IPS-11a (cell line): ENCODE data around the gene MTUS2.
"Not testable (repeated sequence)": the region's sequence is repeated elsewhere in the genome, so short reads cannot be mapped to it uniquely, and the experiment has no call there.

Experiments used
- H3K4me3 ChIP-seq: one replicate; pipeline ENCODE4 v1.5.1; 2013; ENCODE audit warnings: low read depth, low read length, control low read depth

MTUS2 gene

DNA sequence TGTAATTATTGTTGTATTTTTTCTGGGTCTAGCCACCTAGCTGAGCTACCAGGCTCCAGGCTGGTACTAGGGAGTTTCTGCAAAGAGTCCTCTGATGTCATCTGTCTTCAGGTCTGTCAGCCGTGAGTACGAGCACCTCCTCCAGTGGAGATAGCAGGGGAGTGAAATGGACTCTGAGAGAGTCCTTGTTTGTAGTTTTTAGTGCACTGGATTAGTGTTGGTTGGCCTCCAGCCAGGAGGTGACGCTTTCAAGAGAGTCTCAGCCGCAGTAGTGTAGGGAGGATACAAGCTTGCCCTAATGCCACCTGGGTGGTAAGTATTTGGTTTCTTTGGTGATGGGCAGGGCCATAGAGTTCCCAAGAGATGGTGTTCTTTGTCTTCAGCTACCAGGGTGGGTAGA is 390.5 kb downstream of the MTUS2 start:
- H3K4me3 ChIP-seq, result no peak overlapping the region

DNA sequence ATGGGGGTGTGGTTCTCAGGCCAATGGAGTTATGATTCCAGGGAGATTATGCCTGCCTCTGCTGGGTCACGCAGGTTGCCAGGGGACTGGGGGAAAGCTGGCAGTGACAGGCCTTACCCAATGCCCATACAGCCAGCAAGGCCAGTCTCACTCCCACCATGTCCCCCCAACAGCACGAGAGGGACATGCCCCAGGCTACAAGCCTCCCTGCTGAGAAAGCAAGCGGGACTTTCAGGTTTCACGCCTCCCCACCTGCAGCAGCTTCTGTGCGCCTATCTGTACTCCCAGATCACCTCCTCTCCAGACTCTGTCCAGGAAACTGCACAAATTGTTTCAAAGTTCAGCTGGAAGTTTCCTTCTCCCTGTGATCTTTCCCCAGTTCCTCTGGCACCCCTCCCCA is 391.0 kb downstream of the MTUS2 start:
- not testable (repeated sequence) for H3K4me3 ChIP-seq

DNA sequence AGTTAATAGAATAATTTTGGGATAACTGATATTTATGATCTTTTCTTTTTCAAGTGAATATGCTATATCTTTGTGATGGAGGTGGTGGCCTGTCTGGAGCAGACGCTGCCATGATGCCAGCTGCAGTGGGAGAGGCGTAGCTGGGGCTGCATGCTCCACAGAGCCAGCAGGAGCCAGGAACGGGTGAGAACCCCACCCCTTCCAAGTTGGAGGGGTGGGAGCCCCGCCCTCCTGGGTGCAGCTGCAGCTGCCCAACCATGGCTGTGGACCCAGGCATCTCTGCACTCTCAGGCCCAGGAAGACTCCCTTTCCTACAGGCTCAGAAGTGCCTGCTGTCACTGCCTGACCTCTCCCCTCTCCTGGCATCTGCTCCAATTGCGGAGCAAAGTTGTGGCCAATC is 402.3 kb downstream of the MTUS2 start:
- H3K4me3 ChIP-seq, result no peak overlapping the region

DNA sequence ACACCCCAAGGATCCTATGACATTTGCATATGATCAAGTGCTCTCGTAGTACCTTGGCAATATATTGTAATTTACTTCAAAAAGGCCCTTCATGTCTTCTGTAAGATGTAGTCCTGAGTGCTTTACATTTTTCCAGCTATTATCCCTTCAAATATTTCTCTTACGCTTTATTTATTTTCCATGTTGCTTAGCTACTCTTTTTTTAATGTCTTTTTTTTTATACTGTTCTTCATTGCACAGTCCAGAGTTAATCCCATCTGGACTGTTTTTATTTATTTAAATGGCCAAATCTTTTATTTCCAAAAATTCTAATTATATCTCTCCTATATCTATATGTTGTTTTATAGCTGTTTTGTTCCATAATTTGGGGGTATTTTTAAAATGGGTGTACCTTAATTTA is 404.1 kb downstream of the MTUS2 start:
- no peak overlapping the region for H3K4me3 ChIP-seq

DNA sequence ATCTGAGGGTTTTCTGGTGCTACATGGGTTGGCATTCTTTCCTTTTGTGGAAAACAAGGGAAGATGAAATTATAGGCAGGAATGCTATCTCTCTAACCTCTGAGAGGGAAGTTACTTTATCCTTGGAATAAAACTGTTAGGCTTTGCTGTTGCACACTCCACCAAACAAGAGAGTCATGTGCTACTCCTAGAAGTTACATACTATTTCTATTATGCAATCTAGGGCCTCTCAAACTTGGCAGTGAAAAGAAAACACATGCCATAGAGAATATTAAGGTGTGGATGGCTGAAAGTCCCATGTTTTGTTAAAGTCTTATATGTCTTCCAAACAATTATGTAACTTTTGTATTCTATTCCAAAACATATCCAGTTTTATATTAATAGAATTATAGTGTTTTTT is 407.4 kb downstream of the MTUS2 start:
- no peak overlapping the region for H3K4me3 ChIP-seq

DNA sequence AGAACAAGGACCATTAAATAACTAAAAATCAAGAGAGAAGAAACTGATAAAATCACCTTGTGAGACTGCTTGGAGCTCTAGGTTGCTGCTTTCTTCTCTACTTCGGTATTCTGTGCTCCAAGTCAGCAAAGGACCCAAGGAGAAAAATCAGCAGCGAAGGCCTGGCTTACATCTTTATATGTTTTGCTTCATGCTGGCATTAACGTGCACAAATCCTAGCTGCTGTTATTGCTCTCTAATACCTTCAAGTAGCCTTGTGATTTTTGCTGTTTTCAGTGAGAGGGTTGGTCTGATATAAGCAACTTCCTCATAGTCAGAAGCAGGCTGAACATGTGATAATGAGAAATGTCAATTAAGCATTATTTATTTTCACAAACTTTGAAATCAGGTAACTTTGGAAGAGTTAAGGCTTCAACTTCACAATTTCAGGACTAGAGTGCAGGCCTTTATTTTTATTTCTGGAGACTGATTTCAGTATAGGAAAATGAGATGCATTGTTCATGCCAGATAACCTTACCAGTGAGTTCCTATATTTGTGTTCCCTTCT is 410.2 kb downstream of the MTUS2 start:
- H3K4me3 ChIP-seq, result no peak overlapping the region

DNA sequence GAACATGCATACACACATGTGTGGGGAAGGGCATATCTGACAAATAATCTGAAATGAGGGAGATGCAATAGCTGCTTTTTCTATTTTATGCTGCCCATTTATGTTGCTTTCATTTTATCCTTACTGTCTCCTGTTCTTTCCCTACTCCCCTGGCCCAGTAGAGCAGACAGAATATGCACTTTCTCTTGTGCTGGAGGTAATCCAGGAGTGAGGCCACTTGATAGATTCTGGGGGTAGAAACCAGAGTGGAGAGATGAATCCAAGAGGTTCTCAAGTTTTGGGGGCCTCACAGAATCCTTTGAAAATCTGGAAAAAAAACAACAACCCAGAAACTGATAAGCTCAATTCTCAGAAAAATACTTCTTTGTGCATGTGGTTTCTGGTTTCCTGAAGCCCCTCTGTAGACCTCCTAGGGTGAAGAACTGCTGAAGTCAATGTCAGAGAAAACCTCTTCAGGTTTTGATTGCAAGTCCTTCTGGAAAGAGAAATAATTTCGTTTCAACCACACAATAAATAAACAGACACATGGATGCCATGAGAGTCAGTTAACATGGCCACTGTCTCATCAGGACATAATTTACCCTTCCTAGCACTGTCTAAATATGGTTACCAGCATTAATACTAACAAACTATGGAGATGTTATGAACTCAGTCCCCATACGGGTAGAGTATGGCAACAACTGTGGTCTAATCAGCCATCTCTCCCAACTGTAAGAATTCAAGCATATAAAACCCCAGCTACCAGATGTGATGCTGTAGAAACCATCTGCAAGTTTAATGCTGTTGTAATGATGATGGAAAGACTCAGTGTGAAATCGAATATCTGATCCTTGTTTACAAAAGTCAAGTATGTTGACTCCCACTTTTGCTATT is 419.8 kb downstream of the MTUS2 start:
- no peak overlapping the region for H3K4me3 ChIP-seq

DNA sequence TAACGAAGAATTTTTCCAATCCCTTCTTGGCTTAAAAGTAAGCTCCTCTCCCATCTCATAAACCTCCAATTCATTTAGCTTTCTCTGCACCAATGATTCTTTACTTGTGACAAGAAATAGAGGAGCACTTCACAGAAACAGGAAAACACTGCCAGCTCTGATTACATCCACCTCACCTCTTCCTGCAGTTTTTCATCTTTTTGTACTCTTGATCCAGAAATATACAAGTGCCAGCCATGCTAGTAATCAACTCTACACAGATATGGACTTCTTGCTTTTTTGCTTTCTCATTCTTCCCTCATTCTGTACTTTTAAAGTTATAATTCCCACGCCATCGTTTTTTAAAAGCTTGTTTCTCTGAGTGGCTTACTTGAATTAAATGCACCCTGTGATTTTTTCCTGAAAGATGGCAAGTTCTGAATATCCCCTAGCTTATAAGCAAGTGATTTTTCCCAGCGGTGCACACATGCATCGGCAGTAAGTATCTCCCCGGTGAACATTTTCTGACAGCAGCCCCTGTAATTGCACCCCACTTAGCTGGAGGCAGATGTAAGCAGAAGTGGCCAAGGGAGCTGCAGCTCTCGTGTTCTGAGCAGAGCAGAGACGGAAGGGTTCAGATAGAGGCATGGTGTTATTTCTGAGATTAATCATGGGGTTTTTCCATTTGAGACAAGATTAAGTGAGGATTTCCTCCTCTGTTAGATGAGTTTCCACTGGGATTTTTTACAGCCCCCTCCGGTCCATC is 434.7 kb downstream of the MTUS2 start:
- H3K4me3 ChIP-seq, result no peak overlapping the region

DNA sequence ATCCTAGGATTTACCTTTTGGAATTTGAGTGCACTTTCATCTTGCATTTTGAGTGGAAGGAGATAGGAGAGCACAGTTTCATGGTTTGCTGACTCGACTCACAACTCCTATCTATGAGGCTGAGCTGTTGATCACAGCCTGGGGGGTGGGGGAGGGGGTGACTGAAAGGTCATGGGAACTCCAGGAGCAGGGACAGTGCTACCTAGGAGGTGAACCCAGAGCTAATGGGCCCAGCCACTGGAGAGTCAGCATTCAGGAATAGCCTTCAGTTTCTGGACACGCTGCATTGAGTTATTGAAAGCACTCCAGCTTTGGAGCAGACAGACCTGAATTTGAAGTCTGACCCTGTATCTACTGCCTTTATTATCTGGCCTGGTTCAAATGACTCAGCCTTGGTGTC is 435.4 kb downstream of the MTUS2 start:
- no peak overlapping the region for H3K4me3 ChIP-seq

DNA sequence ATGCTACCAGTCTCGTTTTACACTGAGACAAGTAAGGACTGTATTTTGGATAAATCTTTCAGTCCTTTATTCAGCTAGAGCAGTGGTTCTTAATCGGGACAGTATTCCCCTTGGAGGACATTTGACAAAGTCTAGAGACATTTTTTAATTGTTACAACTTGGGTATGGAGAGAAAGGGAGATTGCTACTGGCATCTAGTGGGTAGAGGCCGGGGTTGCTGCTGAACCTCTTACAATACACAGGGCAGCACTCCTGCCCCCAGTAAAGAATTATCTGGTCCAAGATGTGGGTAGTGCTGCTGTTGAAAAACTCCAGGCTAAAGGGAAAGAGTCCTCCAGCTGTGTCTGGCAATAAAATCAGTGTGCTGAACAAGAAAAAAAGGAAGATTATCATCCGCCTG is 440.5 kb downstream of the MTUS2 start:
- no peak overlapping the region for H3K4me3 ChIP-seq

DNA sequence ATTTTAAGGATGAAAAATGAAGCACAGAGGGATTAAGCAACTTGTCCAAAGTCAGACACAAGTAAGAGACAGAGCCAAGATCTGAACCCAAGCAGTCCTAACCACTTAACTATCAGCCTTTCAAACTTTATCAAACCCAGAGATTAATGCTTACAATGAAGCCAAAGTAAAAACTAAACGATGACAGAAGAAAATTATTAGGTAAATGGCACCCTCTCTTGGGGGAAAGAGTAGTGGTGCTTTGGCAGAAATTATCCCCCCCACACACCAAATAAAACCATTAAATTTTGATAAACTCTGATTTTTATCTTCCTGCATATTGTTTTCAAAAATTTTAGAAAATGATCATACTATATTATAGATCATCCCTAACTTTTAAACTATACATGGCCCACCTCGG is 446.1 kb downstream of the MTUS2 start:
- H3K4me3 ChIP-seq, result no peak overlapping the region

DNA sequence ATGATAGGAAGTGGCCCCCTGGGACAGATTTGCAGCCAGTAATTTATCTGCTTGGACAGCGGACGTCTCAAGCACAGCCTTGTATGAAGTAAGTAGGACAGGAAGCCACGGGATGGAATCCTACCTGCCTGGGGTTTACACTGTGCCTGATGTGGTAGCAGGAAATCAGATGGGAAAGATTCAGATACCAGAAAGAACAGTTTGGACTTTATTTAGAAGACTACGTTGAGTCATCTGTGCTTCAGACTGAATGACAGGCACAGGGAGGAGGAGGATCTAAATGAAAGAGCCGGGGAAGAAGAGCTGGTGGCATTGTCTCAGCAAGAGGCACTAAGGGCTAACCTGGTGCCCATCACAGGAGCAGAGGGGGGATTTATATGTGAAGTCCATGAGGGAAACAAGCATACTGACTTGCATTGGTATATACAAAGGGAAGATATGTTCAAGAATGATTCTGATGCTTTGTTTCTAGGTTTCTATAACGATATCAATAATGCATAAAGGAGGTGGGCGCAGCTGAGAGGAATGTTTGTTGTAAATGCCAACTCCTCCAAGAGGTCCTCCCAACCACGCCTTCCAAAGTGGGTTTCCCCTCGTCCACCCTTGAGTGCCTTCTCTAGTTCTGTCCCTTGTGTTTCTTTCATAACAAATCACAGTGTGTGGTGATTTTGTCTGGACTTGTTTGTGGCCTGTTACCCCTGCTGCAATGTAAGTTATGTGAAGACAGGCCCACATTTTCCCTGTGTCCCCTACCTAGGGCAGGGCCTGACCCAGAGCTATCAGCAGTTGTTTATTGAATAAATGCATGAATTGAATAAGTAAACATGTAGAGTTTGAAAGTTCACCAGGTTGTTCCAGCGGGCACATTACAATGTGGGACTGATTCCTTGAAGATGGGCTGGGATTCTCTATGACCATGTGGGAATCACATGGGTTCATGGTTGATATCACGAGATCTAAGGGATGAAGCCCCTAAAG is 446.9 kb downstream of the MTUS2 start:
- H3K4me3 ChIP-seq, result no peak overlapping the region

DNA sequence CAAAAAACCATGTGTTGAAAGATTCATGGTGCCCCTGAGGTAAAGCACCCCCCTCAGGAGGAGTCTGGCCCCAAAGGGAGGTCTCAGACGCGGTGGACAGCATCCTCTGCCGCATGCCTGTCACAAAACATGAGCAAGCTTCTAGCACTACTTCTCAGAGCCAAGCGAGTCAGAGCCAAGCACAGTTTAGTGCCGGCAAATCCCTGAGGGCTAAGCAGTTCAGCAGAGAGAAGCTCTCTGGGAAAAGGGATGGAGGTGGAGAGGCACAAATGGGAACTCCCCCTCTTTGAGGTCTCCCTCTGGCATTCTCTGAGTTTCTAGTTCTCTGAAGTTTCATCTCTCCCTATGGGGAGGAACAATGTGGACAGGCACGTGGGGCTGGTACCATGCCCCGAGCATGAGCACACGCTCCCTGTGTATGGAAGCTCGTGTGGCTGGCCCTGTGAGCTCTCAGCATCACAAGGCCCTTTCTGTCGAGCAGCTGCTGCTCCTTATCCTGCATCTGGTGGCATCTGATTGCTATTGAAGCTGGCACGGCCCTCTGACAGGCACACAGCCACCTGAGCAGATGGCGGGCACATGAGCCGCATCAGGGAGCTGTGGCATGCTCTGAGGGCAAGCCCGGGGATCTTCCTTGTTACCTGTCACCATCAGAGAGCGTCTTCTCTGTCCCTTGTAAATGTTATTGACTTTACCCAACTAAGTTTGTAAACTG is 450.3 kb downstream of the MTUS2 start:
- no peak overlapping the region for H3K4me3 ChIP-seq

DNA sequence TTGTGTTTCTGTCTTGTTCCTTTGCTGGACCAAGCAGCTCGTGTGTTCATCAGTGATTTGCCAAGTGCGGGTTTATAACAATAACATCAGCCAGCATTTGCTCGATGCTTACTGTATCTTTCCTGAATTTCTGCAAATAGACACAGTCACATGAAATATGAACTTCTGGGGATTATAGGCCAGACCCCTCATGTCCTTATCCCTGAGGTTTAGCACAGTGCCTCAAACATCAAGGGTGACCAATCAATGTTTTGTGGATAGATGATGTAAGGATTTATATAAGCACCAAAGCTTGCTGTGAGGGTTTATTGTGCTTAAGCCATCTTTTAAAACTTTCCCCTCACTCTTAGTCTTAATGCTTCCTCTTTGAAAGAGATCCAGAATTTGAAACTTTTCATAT is 451.5 kb downstream of the MTUS2 start:
- no peak overlapping the region for H3K4me3 ChIP-seq

DNA sequence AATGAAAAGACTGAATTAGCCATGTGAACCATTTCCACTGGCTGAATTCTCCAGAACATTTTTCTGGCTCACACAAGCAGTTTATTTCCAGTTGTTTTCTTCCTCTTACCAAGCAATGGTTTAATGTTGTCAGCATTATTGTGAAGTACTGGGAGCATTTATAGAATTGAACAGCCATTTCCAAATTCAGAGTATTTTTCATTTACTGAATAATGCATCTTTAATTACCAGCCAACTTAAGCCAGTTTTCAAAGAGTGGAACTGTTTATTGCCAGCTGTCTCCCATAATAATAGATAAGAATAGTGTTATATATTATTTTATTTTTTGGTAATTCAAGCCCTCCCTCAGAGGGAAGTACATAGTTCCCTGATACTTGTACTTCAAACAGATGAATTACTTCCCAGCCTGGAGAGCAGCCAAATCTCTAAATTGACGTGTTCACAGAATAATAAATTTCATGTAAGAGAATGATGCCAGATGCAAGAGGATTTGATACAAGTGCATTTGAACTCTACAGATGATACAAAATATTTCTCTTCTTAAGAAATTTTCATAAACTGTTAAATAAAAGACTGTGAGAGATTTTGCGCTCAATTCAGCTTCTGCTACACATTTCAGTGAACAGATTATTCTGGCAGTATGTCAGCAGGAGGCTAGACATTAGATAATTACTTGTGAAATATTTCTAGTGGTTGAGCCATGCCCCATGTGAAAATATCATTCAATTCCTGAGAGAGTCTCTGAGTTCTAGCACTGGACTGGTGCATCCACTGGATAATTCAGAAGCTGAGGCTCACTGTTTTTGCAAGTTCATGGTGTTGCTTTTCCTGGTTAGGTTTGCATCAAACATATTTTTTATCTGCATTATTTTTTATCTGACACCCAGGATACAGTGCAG is 459.5 kb downstream of the MTUS2 start:
- H3K4me3 ChIP-seq, result no peak overlapping the region

DNA sequence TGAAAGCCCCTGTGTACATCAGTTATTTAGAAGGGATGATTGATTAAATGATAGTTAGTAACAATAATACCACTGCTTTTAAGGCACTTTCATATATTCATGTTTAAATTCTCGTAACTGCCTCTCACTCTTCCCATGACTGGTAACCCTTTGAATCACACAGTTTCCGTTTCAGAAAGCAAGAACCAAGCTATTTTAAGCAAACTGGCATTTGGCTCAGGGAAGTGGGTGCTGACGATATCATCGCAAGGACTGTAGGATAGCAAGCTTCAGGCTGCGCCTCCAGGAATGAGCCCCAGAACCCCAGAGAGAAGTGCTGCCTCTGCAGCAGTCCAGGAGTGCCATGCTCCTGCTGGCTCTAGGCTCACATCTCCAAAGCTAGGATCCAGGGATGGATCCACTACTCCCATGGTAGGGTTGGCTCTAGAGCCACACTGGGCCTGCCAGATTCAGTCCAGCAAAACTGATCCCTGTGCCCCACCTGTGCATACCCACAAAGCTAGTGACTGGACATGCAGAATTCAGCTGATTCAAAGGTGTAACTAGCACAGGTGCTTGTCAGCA is 461.9 kb downstream of the MTUS2 start:
- H3K4me3 ChIP-seq, result no peak overlapping the region

DNA sequence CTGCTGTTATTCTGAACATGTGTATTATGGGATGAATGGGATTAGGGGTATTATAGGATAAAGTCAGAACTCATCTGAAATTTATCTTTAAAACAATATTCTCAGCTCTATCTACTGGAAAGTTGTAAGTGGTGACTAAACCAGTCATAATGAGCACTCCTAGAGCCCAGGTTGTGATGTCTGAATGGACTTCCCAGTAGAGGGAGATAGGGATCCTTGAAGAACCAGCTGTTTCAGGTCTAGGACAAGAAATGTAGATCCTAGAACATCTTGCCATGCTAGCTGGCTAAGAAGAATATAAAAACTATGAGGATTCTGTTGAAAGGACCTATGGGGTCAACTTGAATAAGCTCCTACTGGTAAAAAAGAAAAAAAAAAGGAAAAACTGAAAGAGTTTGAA is 464.6 kb downstream of the MTUS2 start:
- H3K4me3 ChIP-seq, result no peak overlapping the region

DNA sequence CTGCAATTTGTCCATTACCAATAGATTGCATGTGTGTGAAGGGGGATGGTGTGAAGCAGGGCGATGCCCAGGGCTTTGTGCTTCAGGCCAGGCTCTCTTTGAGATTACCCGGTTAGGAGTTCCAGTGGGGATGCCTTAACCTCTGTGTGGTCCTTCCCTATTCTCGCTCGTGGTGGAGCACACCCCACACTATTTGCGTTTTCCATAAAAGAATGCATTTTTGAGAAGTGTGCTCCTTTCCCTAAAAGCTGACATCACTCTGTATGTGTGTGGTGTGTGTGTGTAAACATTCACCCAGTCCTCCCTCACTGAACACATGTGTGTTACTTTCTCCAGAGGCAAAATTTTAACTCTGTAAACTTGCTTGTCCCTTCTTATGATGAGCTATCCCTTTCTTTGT is 467.1 kb downstream of the MTUS2 start:
- H3K4me3 ChIP-seq, result no peak overlapping the region

DNA sequence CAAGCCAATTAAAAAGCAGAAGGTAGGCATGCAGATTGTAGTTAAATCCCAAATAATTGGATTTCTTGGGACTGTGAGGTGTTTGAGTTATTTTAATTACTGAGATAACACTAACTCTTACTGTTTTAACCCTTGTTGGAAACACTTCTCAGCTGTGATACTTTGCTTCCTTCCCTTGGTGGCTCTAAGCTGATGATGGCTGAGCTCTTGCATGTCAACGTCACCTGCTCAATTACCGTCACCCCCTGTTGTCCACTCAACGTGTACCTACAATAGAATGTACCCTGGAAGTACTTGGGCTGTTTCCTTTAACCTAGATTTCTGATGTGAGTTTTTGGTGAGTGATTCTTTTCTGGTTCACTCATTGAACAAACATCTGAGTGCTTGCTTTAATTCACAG is 471.9 kb downstream of the MTUS2 start:
- H3K4me3 ChIP-seq, result no peak overlapping the region
